NT2/D1 (cell line): ENCODE data around the gene TMEM52.

Source experiments
- SUZ12 ChIP-seq: IDR thresholded peaks from 2 replicates; pipeline ENCODE4 v1.6.1; 2011; ENCODE audit not compliant: insufficient read length, insufficient read depth; ENCODE audit errors: extremely low read depth
- YY1 ChIP-seq: IDR thresholded peaks from 2 replicates; pipeline ENCODE4 v1.6.1; 2011; ENCODE audit not compliant: insufficient read length, insufficient read depth
- ZNF274 ChIP-seq: IDR thresholded peaks from 2 replicates; pipeline ENCODE4 v1.6.1; 2011; ENCODE audit warnings: mild to moderate bottlenecking, low read depth, low read length

DNA sequence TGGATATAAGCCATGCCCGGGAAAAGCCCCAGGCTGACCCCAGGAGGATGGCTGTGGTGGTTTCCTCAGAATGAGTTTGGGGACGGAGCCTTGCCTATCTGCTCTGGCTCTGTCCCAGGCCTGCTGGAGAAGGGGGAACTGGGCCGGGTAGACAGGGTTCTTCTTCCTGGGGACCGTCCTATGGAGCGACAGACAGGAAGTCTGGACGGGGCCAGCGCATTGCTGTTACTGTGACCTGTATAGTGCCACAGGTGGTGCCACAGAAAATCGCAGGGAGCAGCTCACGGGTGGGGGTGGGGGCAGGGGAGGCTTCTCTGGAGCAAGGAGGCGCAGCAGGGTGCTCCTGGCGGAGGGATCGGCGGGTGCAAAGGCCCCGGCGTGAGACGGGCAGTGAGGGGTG is 48.1 kb upstream of the TMEM52 start:
- TF ChIP-seq YY1 = no peak
- no peak for TF ChIP-seq ZNF274
- no peak for TF ChIP-seq SUZ12
